Ovary (tissue), 9 donors: ENCODE results near the gene MSMP. TPM values are rescaled to one million over a fixed set of nuclear protein-coding genes. Genes with fewer than 3 reads are reported as not detected.

Experiments
- DNase-seq, 5 donors: peaks; one replicate each; pipeline ENCODE4 v3.0.0-alpha.2; 2019 to 2020
- H3K27ac ChIP-seq, 2 donors: fragments of 200-600 bp; one replicate each; pipeline versions ENCODE4 v1.5.1 to v1.8.0; 2019 to 2022
- H3K27me3 ChIP-seq: fragments of 200-600 bp; one replicate; pipeline ENCODE4 v1.8.0; 2022
- H3K36me3 ChIP-seq: fragments of 200-600 bp; sonication (generic); one replicate; pipeline ENCODE4 v1.5.1; 2019
- H3K4me1 ChIP-seq: one replicate; pipeline ENCODE4 v1.8.1; 2013; ENCODE audit warnings: mild to moderate bottlenecking, moderate library complexity; ENCODE audit not compliant: insufficient read depth
- H3K4me3 ChIP-seq: fragments of 200-600 bp; sonication (generic); one replicate; pipeline ENCODE4 v1.5.1; 2017
- H3K9me3 ChIP-seq, 2 donors: fragments of 200-600 bp in 1 of 2; sonication (generic) in 1 of 2; one replicate each; pipeline versions ENCODE4 v1.5.1 to v1.8.1; 2013 to 2019; ENCODE audit warnings: mild to moderate bottlenecking in 1 of 2, moderate library complexity in 1 of 2
- EP300 ChIP-seq: sonication (generic); formaldehyde crosslinking; IDR thresholded peaks from one replicate; pipeline ENCODE4 v1.6.1; 2017; ENCODE audit warnings: antibody characterized with exemption
- POLR2A ChIP-seq: fragments of 450-650 bp; IDR thresholded peaks from one replicate; pipeline ENCODE4 v1.6.1; 2017; ENCODE audit warnings: antibody characterized with exemption, mild to moderate bottlenecking, moderate library complexity
- WGBS, 3 donors: extraction: QIAGEN DNeasy Blood & Tissue Kit in 1 of 3; methylation state at CpG; one replicate each; pipeline versions ENCODE4 v1.1.5 to v1.1.7; 2013 to 2017; 5-methylcytosine and 5-hydroxymethylcytosine counted together
- intact Hi-C, 4 donors: fragments of 100-400 bp; cut with DNase I; formaldehyde crosslinking; loops; one replicate each; pipeline versions ENCODE4 v1.11.0 to v1.15.1; 2022 to 2023
- polyA plus RNA-seq, 2 donors: library from polyadenylated mRNA; stranded (reverse); fragments of 200-250 nt in 1 of 2; fragments of 350-450 nt in 1 of 2; fragmentation: Illumina TruSeq in 1 of 2; extraction: RNeasy Lipid Tissue Mini Kit (QIAGEN cat#74804) in 1 of 2; gene quantifications; one replicate each; pipeline ENCODE4 v1.2.3, GENCODE V29; 2013 to 2014
- total RNA-seq, 7 donors: library from RNA; depleted of rRNA in 2 of 7; stranded (reverse); fragments of >200 nt in 2 of 7; fragmentation: NEBNext Ultra II Directional in 3 of 7; extraction: Animal tissue kit (Norgen Biotek cat#: 25700) in 3 of 7; gene quantifications; one replicate each; pipeline versions ENCODE4 v1.1.0 to v1.2.4, GENCODE V29; 2016 to 2023
- TF ChIP-seq, protein P1 (sequence below), 3 donors: fragments of 450-650 bp in 2 of 3; fragments of 200-600 bp in 1 of 3; IDR thresholded peaks; one replicate each; pipeline versions ENCODE4 v1.5.1 to v1.8.0; 2016 to 2022; ENCODE audit warnings: antibody characterized with exemption in 3 of 3, mild to moderate bottlenecking in 1 of 3
- donor health status: DM: no; HTN: no; CAD: no; lungs with moderate emphysema.
- donor health status: DM: no; HTN: no; CAD: no.
- donor health status: Bipolar disorder and iron deficiency.
- donor health status: DM: yes; HTN: yes; CAD: no.
- donor health status: DM: no; HTN: no; CAD: no.
- donor health status: DM: yes; HTN: yes; CAD: no.

The MSMP gene
- total and polyA plus RNA-seq, 9 donors, result 0.40 to 4.4 (median 0.41) TPM; not detected in 6

DNA sequence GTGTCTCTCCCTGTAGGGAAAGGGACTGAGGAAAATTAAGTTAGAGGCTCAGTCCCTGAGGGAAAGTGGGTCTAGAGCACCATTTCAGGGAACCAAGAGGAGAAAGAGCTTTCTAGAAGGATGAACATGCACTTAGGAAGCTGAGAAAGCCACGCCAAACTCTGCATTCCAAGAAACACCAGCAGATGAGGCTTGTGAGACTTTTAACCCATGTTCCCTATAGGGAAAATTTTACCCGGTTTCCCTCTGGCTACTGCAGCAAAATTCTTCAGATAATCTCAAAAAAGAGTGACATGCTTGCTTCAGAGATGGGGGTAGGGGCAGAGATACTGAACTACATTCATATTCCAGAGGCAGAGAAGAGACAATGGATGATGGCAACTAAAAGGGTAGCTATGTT, 30.6 kb downstream of the MSMP start:
- H3K36me3 ChIP-seq, result no peaks in the 10 kb centered on the region
- TF ChIP-seq, protein P1, sequence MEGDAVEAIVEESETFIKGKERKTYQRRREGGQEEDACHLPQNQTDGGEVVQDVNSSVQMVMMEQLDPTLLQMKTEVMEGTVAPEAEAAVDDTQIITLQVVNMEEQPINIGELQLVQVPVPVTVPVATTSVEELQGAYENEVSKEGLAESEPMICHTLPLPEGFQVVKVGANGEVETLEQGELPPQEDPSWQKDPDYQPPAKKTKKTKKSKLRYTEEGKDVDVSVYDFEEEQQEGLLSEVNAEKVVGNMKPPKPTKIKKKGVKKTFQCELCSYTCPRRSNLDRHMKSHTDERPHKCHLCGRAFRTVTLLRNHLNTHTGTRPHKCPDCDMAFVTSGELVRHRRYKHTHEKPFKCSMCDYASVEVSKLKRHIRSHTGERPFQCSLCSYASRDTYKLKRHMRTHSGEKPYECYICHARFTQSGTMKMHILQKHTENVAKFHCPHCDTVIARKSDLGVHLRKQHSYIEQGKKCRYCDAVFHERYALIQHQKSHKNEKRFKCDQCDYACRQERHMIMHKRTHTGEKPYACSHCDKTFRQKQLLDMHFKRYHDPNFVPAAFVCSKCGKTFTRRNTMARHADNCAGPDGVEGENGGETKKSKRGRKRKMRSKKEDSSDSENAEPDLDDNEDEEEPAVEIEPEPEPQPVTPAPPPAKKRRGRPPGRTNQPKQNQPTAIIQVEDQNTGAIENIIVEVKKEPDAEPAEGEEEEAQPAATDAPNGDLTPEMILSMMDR (IDR thresholded peaks at IDR 0.05), result no peak
- no peak for TF ChIP-seq EP300
- TF ChIP-seq POLR2A, result no peak
- no peak overlapping the region for H3K4me3 ChIP-seq
- peaks cover 11% of the 10 kb centered on the region for H3K4me1 ChIP-seq
- no peak overlapping the region for H3K27ac ChIP-seq
- H3K9me3 ChIP-seq, result no peaks in the 10 kb centered on the region
- DNase-seq, result no peak
- WGBS, 3 donors, result 85 to 88% (median 86%) methylated on average over 2 of the region's 2 CpGs
- intact Hi-C loops, result no loop called here
- H3K27me3 ChIP-seq, result no peaks in the 10 kb centered on the region

DNA sequence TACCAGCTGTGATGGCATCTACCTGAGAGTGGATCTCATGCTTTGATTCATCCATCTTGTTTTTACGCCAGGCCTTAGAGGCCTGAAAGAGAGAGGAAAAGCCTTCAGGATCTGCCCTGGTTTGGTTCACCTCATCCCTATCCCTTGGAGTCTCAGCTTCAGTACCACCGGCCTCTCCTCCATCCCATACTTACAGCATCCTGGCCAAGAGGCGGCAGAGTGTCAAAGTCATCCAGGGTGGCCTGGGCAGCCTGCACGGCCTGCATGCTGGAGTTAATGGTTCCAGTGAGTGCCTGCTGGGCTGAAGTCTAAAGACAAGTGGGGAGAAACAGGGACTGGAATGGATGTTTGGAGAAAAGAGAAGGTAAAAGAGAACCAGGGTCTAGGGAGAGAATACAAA, 34.5 kb downstream of the MSMP start:
- Histone ChIP-seq H3K27ac (no peak overlapping the region), H3K27me3 (no peaks in the 10 kb centered on the region), H3K4me1 (no peaks in the 10 kb centered on the region), H3K4me3 (no peak overlapping the region), H3K36me3 (no peaks in the 10 kb centered on the region), H3K9me3 (no peaks in the 10 kb centered on the region)
- intact Hi-C loops, result no loop called here
- TF ChIP-seq, protein P1 (IDR thresholded peaks at IDR 0.05), result no peak
- TF ChIP-seq EP300 (no peak), POLR2A (no peak)
- WGBS, 3 donors, result 91 to 93% (median 92%) methylated on average over 4 of the region's 4 CpGs
- no peak for DNase-seq

DNA sequence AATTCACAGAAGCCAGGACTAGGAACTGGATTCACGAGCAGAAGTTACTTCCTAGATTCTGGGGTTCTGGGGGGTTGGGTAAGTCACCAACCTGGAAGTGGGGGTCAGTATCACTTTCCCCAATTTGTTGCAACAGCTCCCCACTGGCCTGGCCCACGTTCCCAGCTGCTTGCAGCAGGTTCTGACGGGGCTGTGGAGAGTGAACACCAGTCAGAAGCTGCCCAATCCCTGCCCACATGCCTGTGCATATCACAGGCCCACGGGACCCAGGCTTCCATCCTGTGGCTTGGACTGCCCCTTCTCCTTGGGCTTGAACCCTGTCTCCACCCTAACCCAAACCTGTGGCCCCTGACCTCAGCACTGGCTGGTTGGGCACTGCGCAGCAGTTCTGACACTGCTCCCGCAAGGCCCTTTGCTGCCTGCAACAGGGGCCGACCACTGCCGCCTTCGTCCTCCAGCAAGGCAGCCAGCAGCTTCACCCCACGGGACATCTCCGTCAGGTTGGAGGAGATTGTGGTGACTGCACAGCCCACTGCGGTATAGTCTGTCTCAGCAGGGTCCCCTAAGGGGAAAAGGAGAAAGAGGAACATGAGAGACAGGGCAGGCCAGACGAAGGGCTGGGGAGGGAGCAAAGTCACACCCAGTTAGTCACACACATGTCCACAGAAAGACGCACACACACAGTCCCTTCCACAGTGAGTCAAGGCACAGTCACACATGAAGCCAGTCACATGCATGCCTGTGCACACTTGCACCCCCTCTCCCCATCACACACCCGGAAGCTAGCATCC, 35.2 kb downstream of the MSMP start:
- intact Hi-C loops, result no loop called here
- no peak for DNase-seq
- 86 to 89% (median 88%) methylated on average over 15 of the region's 15 CpGs for WGBS, 3 donors
- no peaks in the 10 kb centered on the region for H3K9me3 ChIP-seq
- TF ChIP-seq, protein P1 (IDR thresholded peaks at IDR 0.05), result no peak
- TF ChIP-seq POLR2A, result no peak
- no peak for TF ChIP-seq EP300
- H3K4me1 ChIP-seq, result no peaks in the 10 kb centered on the region
- no peaks in the 10 kb centered on the region for H3K36me3 ChIP-seq
- H3K27ac ChIP-seq, result no peak overlapping the region
- H3K4me3 ChIP-seq, result no peak overlapping the region
- no peaks in the 10 kb centered on the region for H3K27me3 ChIP-seq

DNA sequence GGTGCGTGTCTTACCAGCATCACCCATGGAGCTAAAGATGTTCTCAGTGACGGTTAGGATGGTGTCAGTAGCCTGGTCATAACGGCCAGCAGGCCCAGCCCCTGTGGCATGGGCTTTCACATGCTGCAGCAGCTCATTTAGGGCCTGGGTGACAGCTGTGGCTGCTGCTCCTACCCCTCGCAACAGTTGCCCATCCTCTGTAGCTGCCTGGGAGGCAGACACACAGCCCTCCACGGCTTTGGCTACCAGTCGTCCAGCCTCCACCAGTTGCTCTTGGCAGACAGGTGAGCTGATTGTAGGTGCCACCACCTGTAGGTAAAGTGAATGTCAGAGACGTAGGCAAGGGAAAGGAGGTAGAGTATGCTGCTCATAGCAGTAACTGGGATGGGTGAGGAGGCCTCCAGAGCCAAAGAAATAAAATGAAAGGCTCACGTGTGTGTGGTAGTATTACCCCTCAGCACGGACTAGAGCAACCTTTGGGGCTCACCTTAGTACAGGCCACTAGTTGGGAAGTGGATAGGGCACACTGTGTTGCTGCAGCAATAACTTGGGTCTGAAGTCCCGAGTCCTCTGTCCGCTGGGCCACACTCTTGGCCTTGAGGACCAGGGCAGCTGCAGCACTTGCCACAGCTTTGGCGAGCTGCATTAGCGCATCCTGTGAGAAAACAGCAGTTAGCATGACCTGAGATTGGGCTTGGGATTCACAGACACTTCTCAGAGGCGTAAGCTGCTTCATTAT, 36.8 kb downstream of the MSMP start:
- TF ChIP-seq EP300, result no peak
- no peak for TF ChIP-seq POLR2A
- intact Hi-C loops, result no loop called here
- Histone ChIP-seq H3K9me3 (no peaks in the 10 kb centered on the region), H3K27me3 (no peaks in the 10 kb centered on the region), H3K4me1 (no peaks in the 10 kb centered on the region), H3K36me3 (no peaks in the 10 kb centered on the region), H3K27ac (no peak overlapping the region), H3K4me3 (no peak overlapping the region)
- no peak for DNase-seq
- WGBS, 3 donors, result 83 to 86% (median 86%) methylated on average over 14 of the region's 14 CpGs

DNA sequence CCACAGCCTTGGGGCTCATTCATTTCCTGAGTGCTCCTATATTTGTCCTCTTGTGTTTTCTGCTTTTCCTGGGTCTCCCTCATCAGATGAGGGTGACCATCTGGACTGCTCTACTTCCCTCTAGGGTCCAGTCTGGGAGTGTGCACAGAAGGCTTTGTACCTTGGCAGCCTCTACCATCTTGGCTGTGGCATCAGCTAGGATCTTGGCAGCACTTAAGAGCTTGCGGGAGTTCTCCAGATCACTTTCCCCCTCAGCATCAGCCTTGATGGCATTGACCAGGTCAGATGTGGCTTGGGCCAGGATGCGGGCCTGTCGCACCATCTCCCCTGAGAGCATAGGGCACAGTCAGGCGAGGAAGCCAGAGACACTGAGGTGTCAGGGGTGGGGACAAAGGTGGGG, 37.8 kb downstream of the MSMP start:
- H3K36me3 ChIP-seq, result no peaks in the 10 kb centered on the region
- TF ChIP-seq, protein P1 (IDR thresholded peaks at IDR 0.05), result no peak
- TF ChIP-seq POLR2A (no peak), EP300 (no peak)
- no peak overlapping the region for H3K27ac ChIP-seq
- H3K4me1 ChIP-seq, result no peaks in the 10 kb centered on the region
- intact Hi-C loops, result no loop called here
- H3K9me3 ChIP-seq, result no peaks in the 10 kb centered on the region
- no peaks in the 10 kb centered on the region for H3K27me3 ChIP-seq
- no peak overlapping the region for H3K4me3 ChIP-seq
- no peak for DNase-seq
- whole genome bisulfite sequencing, 3 donors, result 83 to 90% (median 89%) methylated on average over 4 of the region's 4 CpGs
